ENCODE data around the gene SOBP.

SOBP gene

GRCh38 chr6:107567643-107568042, 77.7 kb downstream of the SOBP start:
- no peak for TF ChIP-seq GLIS3 (CRISPR knock-in tag; IDR thresholded peaks at IDR 0.05)
- TF ChIP-seq ISL1 (CRISPR knock-in tag; IDR thresholded peaks at IDR 0.05): no peak
- no peak for TF ChIP-seq TOX (CRISPR knock-in tag; IDR thresholded peaks at IDR 0.05; ENCODE audit: borderline replicate concordance)
- TF ChIP-seq OSR1 (CRISPR knock-in tag; IDR thresholded peaks at IDR 0.05): no peak
- TF ChIP-seq ZFP30 (CRISPR knock-in tag; IDR thresholded peaks at IDR 0.05): no peak
- no peak for TF ChIP-seq ZNF8 (CRISPR knock-in tag; IDR thresholded peaks at IDR 0.05)
- no peak for ATAC-seq

- TF ChIP-seq PATZ1 (CRISPR knock-in tag; IDR thresholded peaks at IDR 0.05; ENCODE audit: borderline replicate concordance): no peak
- TF ChIP-seq ZNF8 (CRISPR knock-in tag; IDR thresholded peaks at IDR 0.05): no peak
- no peak for TF ChIP-seq TSHZ2 (CRISPR knock-in tag; IDR thresholded peaks at IDR 0.05)
- TF ChIP-seq TCF4 (CRISPR knock-in tag; IDR thresholded peaks at IDR 0.05; ENCODE audit: borderline replicate concordance): no peak
- TF ChIP-seq CSRNP3 (CRISPR knock-in tag; IDR thresholded peaks at IDR 0.05): no peak
- TF ChIP-seq ARNTL (CRISPR knock-in tag; IDR thresholded peaks at IDR 0.05; ENCODE audit: borderline replicate concordance, low read depth): no peak
- no peak for TF ChIP-seq ZFP30 (CRISPR knock-in tag; IDR thresholded peaks at IDR 0.05)
- no peak for TF ChIP-seq ZNF565 (CRISPR knock-in tag; conservative IDR thresholded peaks at IDR 0.05; ENCODE audit: low read depth)
- no peak for TF ChIP-seq ISL1 (CRISPR knock-in tag; IDR thresholded peaks at IDR 0.05)
- no peak for TF ChIP-seq OSR1 (CRISPR knock-in tag; IDR thresholded peaks at IDR 0.05)
- no peak for TF ChIP-seq ZNF70 (CRISPR knock-in tag; IDR thresholded peaks at IDR 0.05)
- no peak for TF ChIP-seq GLIS3 (CRISPR knock-in tag; IDR thresholded peaks at IDR 0.05)
- TF ChIP-seq CREB5 (CRISPR knock-in tag; IDR thresholded peaks at IDR 0.05; ENCODE audit: low read depth): no peak
- no peak for TF ChIP-seq TOX (CRISPR knock-in tag; IDR thresholded peaks at IDR 0.05; ENCODE audit: borderline replicate concordance)
- no peak for ATAC-seq
Observed at GRCh38 chr6:107569473-107569872, 79.6 kb downstream of the SOBP start.

GRCh38 chr6:107571354-107571753, 81.4 kb downstream of the SOBP start:
- no peak for ATAC-seq
- TF ChIP-seq ARNTL (CRISPR knock-in tag; IDR thresholded peaks at IDR 0.05; ENCODE audit: borderline replicate concordance, low read depth) (no peak), TSHZ2 (CRISPR knock-in tag; IDR thresholded peaks at IDR 0.05) (no peak), ISL1 (CRISPR knock-in tag; IDR thresholded peaks at IDR 0.05) (no peak), PATZ1 (CRISPR knock-in tag; IDR thresholded peaks at IDR 0.05; ENCODE audit: borderline replicate concordance) (no peak), POU6F1 (CRISPR knock-in tag; IDR thresholded peaks at IDR 0.05; ENCODE audit: borderline replicate concordance, low read depth) (no peak), ZFP30 (CRISPR knock-in tag; IDR thresholded peaks at IDR 0.05) (no peak), ZC3H10 (CRISPR knock-in tag; IDR thresholded peaks at IDR 0.05) (no peak), CREB5 (CRISPR knock-in tag; IDR thresholded peaks at IDR 0.05; ENCODE audit: low read depth) (no peak), ZNF70 (CRISPR knock-in tag; IDR thresholded peaks at IDR 0.05) (no peak), ZFP3 (CRISPR knock-in tag; IDR thresholded peaks at IDR 0.05) (no peak), SNAI2 (CRISPR knock-in tag; IDR thresholded peaks at IDR 0.05) (no peak), TCF4 (CRISPR knock-in tag; IDR thresholded peaks at IDR 0.05; ENCODE audit: borderline replicate concordance) (no peak), OSR1 (CRISPR knock-in tag; IDR thresholded peaks at IDR 0.05) (no peak)

All from SK-N-SH treated with all-trans-retinoic acid at 6 μM for 48 hours (cell line).